ENCODE data around the gene TMEM37. TPM values are rescaled to one million over a fixed set of nuclear protein-coding genes. Genes with fewer than 3 reads are reported as not detected.

Gene TMEM37
- total RNA-seq, 4 donors from 2014 or later = 1.7 to 2.8 (median 2.2) TPM

DNA sequence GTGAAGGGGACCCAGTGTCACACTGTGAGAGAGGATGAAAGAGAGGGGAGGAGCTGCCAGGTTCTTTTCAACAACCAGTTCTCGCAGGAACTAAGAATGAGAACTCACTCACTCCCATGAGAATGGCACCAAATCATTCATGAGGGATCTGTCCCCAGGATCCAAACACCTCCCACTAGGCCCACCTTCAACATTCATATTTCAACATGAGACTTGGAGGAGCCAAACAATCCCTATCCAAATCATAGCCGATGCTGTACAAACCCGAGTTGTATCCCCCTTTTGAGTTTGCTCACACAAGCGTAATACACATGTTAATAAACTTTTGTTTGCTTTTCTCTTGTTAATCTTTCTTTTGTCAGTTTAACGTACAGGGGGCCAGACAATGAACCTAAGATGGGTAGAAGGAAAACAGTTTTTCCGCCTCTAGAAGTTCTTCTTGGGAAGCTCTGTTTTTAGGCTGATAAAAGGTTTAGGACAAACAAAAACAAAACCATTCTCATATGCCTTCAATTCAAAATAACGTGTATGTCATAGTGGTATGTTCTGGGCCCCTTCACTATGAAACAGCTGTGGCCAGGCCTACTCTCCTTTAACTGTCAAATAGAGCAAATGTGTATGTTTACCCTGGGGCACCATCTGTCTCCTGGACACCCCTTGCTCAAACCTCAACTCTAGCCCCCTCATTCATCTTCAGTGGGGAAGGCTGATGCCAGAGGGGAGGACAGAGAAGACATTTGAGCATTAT is 9.1 kb upstream of the TMEM37 start:
- intact Hi-C loops (cut with DNase I) = no loop called here
- WGBS = 91% methylated on average over 7 of the region's 7 CpGs
- DNase-seq (ENCODE audit: extremely low spot score) = no peak
- Histone ChIP-seq H3K9me3 (no peaks in the 10 kb centered on the region), H3K4me1 (peaks cover 0 to 9% (median 7%) of the 10 kb centered on the region in 4 donors), H3K27me3 (no peaks in the 10 kb centered on the region), H3K27ac (replicated peaks in 1 of 4) (no peak overlapping the region), H3K36me3 (no peaks in the 10 kb centered on the region), H3K4me3 (no peak overlapping the region)
- TF ChIP-seq POLR2A (IDR thresholded peaks at IDR 0.05; ENCODE audit: low read depth) (no peak), POLR2AphosphoS5 (IDR thresholded peaks at IDR 0.05) (no peak)

DNA sequence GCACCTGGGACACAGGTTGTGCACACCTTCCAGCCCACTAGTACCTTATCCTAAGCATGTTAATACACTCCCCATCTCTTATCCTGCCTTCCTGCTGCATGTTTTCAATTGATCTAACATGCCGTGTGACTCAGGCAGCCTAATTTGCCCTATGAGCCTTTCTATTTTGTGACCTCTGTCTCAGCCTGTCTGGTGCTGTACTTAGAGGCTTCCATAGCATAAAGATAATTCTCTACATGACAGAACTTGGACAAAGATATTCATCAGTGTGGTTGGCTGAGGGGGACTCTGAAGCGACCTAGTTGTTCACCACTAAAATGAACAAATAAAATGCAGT is 8.6 kb upstream of the TMEM37 start:
- no peak overlapping the region for H3K4me3 ChIP-seq
- DNase-seq (ENCODE audit: extremely low spot score) = no peak
- 87% methylated on average over 2 of the region's 2 CpGs for WGBS
- intact Hi-C loops (cut with DNase I) = no loop called here
- H3K4me1 ChIP-seq = peaks cover 0 to 9% (median 7%) of the 10 kb centered on the region in 4 donors
- H3K27me3 ChIP-seq = no peaks in the 10 kb centered on the region
- no peak for TF ChIP-seq POLR2AphosphoS5 (IDR thresholded peaks at IDR 0.05)
- TF ChIP-seq EP300 (IDR thresholded peaks at IDR 0.05) = no peak
- TF ChIP-seq, protein P1, sequence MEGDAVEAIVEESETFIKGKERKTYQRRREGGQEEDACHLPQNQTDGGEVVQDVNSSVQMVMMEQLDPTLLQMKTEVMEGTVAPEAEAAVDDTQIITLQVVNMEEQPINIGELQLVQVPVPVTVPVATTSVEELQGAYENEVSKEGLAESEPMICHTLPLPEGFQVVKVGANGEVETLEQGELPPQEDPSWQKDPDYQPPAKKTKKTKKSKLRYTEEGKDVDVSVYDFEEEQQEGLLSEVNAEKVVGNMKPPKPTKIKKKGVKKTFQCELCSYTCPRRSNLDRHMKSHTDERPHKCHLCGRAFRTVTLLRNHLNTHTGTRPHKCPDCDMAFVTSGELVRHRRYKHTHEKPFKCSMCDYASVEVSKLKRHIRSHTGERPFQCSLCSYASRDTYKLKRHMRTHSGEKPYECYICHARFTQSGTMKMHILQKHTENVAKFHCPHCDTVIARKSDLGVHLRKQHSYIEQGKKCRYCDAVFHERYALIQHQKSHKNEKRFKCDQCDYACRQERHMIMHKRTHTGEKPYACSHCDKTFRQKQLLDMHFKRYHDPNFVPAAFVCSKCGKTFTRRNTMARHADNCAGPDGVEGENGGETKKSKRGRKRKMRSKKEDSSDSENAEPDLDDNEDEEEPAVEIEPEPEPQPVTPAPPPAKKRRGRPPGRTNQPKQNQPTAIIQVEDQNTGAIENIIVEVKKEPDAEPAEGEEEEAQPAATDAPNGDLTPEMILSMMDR (IDR thresholded peaks at IDR 0.05) = no peak
- no peak for TF ChIP-seq POLR2A (IDR thresholded peaks at IDR 0.05; ENCODE audit: low read depth)
- H3K27ac ChIP-seq (replicated peaks in 1 of 4) = no peak overlapping the region
- H3K9me3 ChIP-seq = no peaks in the 10 kb centered on the region
- H3K36me3 ChIP-seq = no peaks in the 10 kb centered on the region

DNA sequence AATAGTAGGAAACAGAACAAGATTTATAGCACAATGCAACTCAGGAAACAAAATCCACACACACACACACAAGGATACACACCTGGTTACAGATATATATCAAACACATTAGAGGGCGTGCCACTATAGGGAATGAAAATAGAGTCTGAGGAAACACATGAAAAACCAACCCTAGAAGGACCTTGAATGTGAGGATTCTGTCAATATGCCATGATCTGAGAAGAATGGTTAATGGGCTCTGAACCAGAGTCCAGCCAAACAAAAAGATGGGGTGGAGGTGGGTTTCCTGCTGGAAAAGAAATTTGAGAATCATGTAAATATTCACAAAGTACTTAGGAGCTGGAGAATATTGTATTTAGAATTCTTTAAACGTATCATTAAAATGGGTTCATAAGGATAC is 7.8 kb upstream of the TMEM37 start:
- peaks cover 0 to 9% (median 7%) of the 10 kb centered on the region in 4 donors for H3K4me1 ChIP-seq
- intact Hi-C loops (cut with DNase I) = no loop called here
- H3K36me3 ChIP-seq = no peaks in the 10 kb centered on the region
- TF ChIP-seq POLR2A (IDR thresholded peaks at IDR 0.05; ENCODE audit: low read depth) (no peak), POLR2AphosphoS5 (IDR thresholded peaks at IDR 0.05) (no peak), EP300 (IDR thresholded peaks at IDR 0.05) (no peak)
- TF ChIP-seq, protein P1 (IDR thresholded peaks at IDR 0.05) = no peak
- no peak overlapping the region for H3K27ac ChIP-seq (replicated peaks in 1 of 4)
- DNase-seq (ENCODE audit: extremely low spot score) = no peak
- no peaks in the 10 kb centered on the region for H3K27me3 ChIP-seq
- no peak overlapping the region for H3K4me3 ChIP-seq
- WGBS = 90% methylated on average over 2 of the region's 2 CpGs
- H3K9me3 ChIP-seq = no peaks in the 10 kb centered on the region

DNA sequence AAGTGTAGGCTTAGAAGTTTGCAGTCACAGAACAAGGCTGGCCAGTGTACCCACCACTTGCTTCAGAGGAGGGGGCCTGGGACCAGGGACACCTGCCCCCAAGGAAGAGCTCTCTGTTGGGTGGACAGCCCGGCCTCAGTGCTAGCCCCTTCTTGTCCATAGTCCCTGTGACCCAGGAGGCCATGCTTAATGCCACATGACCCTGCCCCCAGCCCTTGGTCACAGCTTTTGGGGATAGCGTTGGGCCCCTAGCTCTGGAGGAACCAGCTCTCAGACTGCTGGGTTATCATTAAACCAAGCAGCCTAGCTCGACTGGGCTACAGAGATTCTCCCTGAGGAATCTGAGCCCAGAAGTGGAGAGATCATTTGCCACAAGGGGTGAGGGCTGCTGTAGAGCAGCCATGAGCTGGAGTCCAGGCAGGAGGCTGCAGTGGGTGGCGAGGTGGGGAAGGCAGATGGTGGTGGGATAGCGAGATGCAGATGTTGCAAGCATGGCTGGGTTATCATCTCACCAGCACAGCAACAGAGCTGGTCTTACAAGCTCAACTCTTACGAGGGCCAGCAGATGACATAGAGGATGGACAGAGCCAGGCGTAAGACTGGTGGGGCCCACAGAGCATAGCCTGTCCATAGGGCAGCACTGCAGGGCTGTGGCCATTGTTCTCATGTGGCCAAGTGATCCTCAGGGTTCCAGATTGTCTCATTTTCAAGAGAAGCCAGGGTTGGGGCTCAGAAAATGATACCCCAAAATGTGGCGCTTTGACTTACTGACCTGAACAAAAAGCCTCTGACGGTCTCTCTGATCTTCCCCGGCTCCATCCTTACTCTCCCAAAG is 7.2 kb upstream of the TMEM37 start:
- H3K36me3 ChIP-seq = no peaks in the 10 kb centered on the region
- intact Hi-C loops (cut with DNase I) = no loop called here
- no peak overlapping the region for H3K4me3 ChIP-seq
- 84% methylated on average over 7 of the region's 10 CpGs for WGBS
- H3K27ac ChIP-seq (replicated peaks in 1 of 4) = no peak overlapping the region
- H3K4me1 ChIP-seq = peaks cover 0 to 9% (median 7%) of the 10 kb centered on the region in 4 donors
- no peaks in the 10 kb centered on the region for H3K9me3 ChIP-seq
- DNase-seq (ENCODE audit: extremely low spot score) = no peak
- H3K27me3 ChIP-seq = no peaks in the 10 kb centered on the region
- no peak for TF ChIP-seq POLR2A (IDR thresholded peaks at IDR 0.05; ENCODE audit: low read depth)
- TF ChIP-seq, protein P1 (IDR thresholded peaks at IDR 0.05) = no peak
- no peak for TF ChIP-seq POLR2AphosphoS5 (IDR thresholded peaks at IDR 0.05)
- no peak for TF ChIP-seq EP300 (IDR thresholded peaks at IDR 0.05)

DNA sequence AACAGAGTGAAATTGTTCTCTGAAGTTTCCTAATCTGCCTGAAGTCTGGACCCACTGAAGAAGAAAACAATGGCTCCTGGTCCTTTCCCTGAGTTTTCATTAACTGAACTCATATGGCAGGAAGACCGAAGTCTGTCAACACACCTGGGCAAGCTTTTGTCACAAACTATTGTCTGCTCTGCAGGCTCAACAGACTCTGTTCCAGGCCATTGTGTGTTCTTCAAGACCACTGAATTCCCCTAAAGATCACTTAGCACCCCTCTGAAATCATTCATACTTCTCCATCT is 6.6 kb upstream of the TMEM37 start:
- DNase-seq (ENCODE audit: extremely low spot score) = no peak
- TF ChIP-seq, protein P1 (IDR thresholded peaks at IDR 0.05) = no peak
- no peak for TF ChIP-seq POLR2AphosphoS5 (IDR thresholded peaks at IDR 0.05)
- TF ChIP-seq EP300 (IDR thresholded peaks at IDR 0.05) = no peak
- TF ChIP-seq POLR2A (IDR thresholded peaks at IDR 0.05; ENCODE audit: low read depth) = no peak
- Histone ChIP-seq H3K9me3 (no peaks in the 10 kb centered on the region), H3K4me3 (no peak overlapping the region), H3K36me3 (no peaks in the 10 kb centered on the region), H3K4me1 (peaks cover 0 to 9% (median 9%) of the 10 kb centered on the region in 4 donors), H3K27ac (replicated peaks in 1 of 4) (no peak overlapping the region), H3K27me3 (no peaks in the 10 kb centered on the region)
- WGBS = 94% methylated on average over 1 of the region's 1 CpG
- intact Hi-C loops (cut with DNase I) = no loop called here
